Neural progenitor cell (in vitro differentiated cells): ENCODE measurements around the gene PGAM5. TPM values are rescaled to one million over a fixed set of nuclear protein-coding genes. Genes with fewer than 3 reads are reported as not detected.

Source experiments
- DNase-seq: peaks from one replicate; pipeline ENCODE4 v3.0.0-alpha.2; 2016; ENCODE audit warnings: low spot score
- H2AFZ ChIP-seq: fragments of 200-600 bp; sonication (generic); replicated peaks from 2 replicates; pipeline ENCODE4 v1.6.1; 2016; ENCODE audit warnings: antibody characterized with exemption
- H3F3A ChIP-seq: fragments of 200-600 bp; sonication (generic); 2 replicates; pipeline ENCODE4 v1.6.1; 2016; ENCODE audit warnings: antibody characterized with exemption, low read depth
- H3K27ac ChIP-seq: fragments of 200-600 bp; sonication (generic); 2 replicates; pipeline ENCODE4 v1.5.1; 2016; ENCODE audit warnings: mild to moderate bottlenecking
- H3K27me3 ChIP-seq: fragments of 200-600 bp; sonication (generic); 2 replicates; pipeline ENCODE4 v1.6.1; 2016; ENCODE audit warnings: mild to moderate bottlenecking, moderate library complexity
- H3K36me3 ChIP-seq: fragments of 200-600 bp; sonication (generic); 2 replicates; pipeline ENCODE4 v1.5.1; 2016
- H3K4me1 ChIP-seq: fragments of 200-600 bp; sonication (generic); 2 replicates; pipeline ENCODE4 v1.6.1; 2016; ENCODE audit warnings: mixed run types
- H3K4me2 ChIP-seq: fragments of 200-600 bp; sonication (generic); 2 replicates; pipeline ENCODE4 v1.6.1; 2016
- H3K4me3 ChIP-seq: fragments of 200-600 bp; sonication (generic); 2 replicates; pipeline ENCODE4 v1.5.1; 2016
- H3K79me2 ChIP-seq: fragments of 200-600 bp; sonication (generic); 2 replicates; pipeline ENCODE4 v1.6.1; 2016; ENCODE audit warnings: low read depth
- H3K9ac ChIP-seq: fragments of 200-600 bp; sonication (generic); 2 replicates; pipeline ENCODE4 v1.6.1; 2016
- H3K9me3 ChIP-seq: fragments of 200-600 bp; sonication (generic); 2 replicates; pipeline ENCODE4 v1.5.1; 2016; ENCODE audit warnings: low read depth
- H4K20me1 ChIP-seq: fragments of 200-600 bp; sonication (generic); 2 replicates; pipeline ENCODE4 v1.6.1; 2016; ENCODE audit warnings: low read depth
- H3K27ac Mint-ChIP-seq: 3 replicates; pipeline ENCODE4 v1.8.0; 2021; ENCODE audit warnings: mixed read lengths
- H3K27me3 Mint-ChIP-seq: 2 replicates; pipeline ENCODE4 v1.8.0; 2022; ENCODE audit warnings: low read depth, mild to moderate bottlenecking, inconsistent platforms, moderate library complexity, mixed read lengths; ENCODE audit not compliant: insufficient read depth
- H3K36me3 Mint-ChIP-seq: 3 replicates; pipeline ENCODE4 v1.8.0; 2021; ENCODE audit warnings: mixed read lengths
- H3K4me1 Mint-ChIP-seq: 3 replicates; pipeline ENCODE4 v1.8.0; 2021; ENCODE audit warnings: mixed read lengths
- H3K4me3 Mint-ChIP-seq: 3 replicates; pipeline ENCODE4 v1.8.0; 2021; ENCODE audit warnings: mild to moderate bottlenecking, moderate library complexity, mixed read lengths
- H3K9me3 Mint-ChIP-seq: 3 replicates; pipeline ENCODE4 v1.8.0; 2020; ENCODE audit warnings: mixed read lengths
- EZH2 ChIP-seq: fragments of 200-600 bp; sonication (generic); IDR thresholded peaks from 2 replicates; pipeline ENCODE4 v1.6.1; 2017; ENCODE audit warnings: antibody characterized with exemption, mild to moderate bottlenecking, moderate library complexity
- EZH2phosphoT487 ChIP-seq: fragments of 200-600 bp; sonication (generic); IDR thresholded peaks from 2 replicates; pipeline ENCODE4 v1.6.1; 2017; ENCODE audit warnings: antibody characterized with exemption
- total RNA-seq: library from RNA; depleted of rRNA; stranded (reverse); fragments of >200 nt; gene quantifications from 2 replicates; pipeline ENCODE4 v1.2.3, GENCODE V29; 2015; ENCODE audit warnings: low replicate concordance
- TF ChIP-seq, protein P1 (sequence below): fragments of 200-600 bp; sonication (generic); IDR thresholded peaks from 2 replicates; pipeline ENCODE4 v1.5.1; 2017; ENCODE audit warnings: antibody characterized with exemption, mild to moderate bottlenecking

Gene PGAM5
- total RNA-seq, 1 donor from 2014 or later = 41.3 TPM

DNA sequence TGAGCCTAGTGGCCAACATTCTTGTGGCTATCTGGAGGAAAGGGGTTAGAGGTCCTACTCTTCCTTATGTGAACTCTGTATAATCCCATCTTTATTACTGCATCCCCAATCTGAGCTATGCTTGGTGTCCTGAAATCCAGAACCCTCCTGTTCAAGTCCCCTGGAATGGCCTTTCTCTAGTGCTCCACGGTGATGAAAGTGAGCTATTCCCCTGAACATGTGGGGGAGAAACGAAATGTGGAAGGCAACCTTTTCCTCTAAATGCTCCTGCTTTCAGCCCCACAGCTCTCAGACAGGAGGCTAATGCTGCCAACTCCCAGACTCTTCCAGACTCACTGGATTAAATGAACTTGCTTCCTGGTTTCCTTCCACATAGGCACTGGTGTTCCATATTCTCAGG is 2.5 kb upstream of the PGAM5 start:
- H3K27me3 Mint-ChIP-seq = peaks cover 13% of the 10 kb centered on the region

DNA sequence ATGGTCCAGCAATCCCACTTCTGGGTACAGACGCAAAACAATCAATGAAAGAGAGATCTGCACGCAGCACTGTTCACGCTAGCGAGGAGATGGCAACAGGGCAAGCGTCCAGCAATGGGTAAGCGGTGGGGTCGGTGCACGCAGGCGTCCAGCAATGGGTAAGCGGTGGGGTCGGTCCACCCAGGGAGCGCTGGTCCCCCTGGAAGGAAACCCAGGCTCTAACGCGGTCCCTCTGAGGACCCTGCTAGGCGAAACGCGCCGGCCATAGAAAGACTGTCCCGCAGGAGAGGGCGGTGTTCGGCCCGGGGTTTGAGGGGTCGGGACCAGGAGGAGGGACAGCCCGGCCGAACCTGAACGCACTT is 618 bp upstream of the PGAM5 start:
- peaks cover 8% of the 10 kb centered on the region for H3K36me3 Mint-ChIP-seq
- Histone ChIP-seq H3K9me3 (no peaks in the 10 kb centered on the region), H3K4me2 (peak overlapping the region; percentile 83)

More for the DNA sequence above, 2.5 kb upstream of the PGAM5 start:
- peaks cover 23% of the 10 kb centered on the region for H3K79me2 ChIP-seq
- H3K4me1 ChIP-seq = peaks cover 9% of the 10 kb centered on the region
- peaks cover 13% of the 10 kb centered on the region for H3K4me1 Mint-ChIP-seq
- H3K4me2 ChIP-seq = no peak overlapping the region
- peaks cover 19% of the 10 kb centered on the region for H4K20me1 ChIP-seq
- H3F3A ChIP-seq = peaks cover 21% of the 10 kb centered on the region
- no peak overlapping the region for H3K27ac ChIP-seq
- peaks cover 8% of the 10 kb centered on the region for H3K36me3 Mint-ChIP-seq
- H3K9me3 ChIP-seq = no peaks in the 10 kb centered on the region
- H3K27me3 ChIP-seq = no peaks in the 10 kb centered on the region
- H3K27ac Mint-ChIP-seq = no peak overlapping the region
- H3K4me3 ChIP-seq = no peak overlapping the region
- H3K9me3 Mint-ChIP-seq = no peaks in the 10 kb centered on the region
- H3K9ac ChIP-seq = no peak overlapping the region
- H3K36me3 ChIP-seq = no peaks in the 10 kb centered on the region
- DNase-seq = no peak
- H2AFZ ChIP-seq = no peak overlapping the region
- H3K4me3 Mint-ChIP-seq = peak overlapping the region; percentile 31
- TF ChIP-seq EZH2phosphoT487 = no peak
- no peak for TF ChIP-seq EZH2
- TF ChIP-seq, protein P1, sequence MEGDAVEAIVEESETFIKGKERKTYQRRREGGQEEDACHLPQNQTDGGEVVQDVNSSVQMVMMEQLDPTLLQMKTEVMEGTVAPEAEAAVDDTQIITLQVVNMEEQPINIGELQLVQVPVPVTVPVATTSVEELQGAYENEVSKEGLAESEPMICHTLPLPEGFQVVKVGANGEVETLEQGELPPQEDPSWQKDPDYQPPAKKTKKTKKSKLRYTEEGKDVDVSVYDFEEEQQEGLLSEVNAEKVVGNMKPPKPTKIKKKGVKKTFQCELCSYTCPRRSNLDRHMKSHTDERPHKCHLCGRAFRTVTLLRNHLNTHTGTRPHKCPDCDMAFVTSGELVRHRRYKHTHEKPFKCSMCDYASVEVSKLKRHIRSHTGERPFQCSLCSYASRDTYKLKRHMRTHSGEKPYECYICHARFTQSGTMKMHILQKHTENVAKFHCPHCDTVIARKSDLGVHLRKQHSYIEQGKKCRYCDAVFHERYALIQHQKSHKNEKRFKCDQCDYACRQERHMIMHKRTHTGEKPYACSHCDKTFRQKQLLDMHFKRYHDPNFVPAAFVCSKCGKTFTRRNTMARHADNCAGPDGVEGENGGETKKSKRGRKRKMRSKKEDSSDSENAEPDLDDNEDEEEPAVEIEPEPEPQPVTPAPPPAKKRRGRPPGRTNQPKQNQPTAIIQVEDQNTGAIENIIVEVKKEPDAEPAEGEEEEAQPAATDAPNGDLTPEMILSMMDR = no peak

GRCh38 chr12:132711080-132711843 is 620 bp downstream of the PGAM5 start:
- Histone ChIP-seq H3K36me3 (no peaks in the 10 kb centered on the region), H3K27ac (peak overlapping the region; percentile 6), H3K9ac (peak overlapping the region; percentile 75), H3K79me2 (peaks cover 37% of the 10 kb centered on the region), H2AFZ (peak overlapping the region; percentile 68), H3K27me3 (no peaks in the 10 kb centered on the region), H3K4me1 (peaks cover 9% of the 10 kb centered on the region), H3K9me3 (no peaks in the 10 kb centered on the region), H4K20me1 (peaks cover 27% of the 10 kb centered on the region), H3K4me2 (peak overlapping the region; percentile 83), H3F3A (peaks cover 21% of the 10 kb centered on the region), H3K4me3 (peak overlapping the region; percentile 90)
- DNase-seq = peak; percentile 52
- Mint-ChIP-seq H3K27ac (no peak overlapping the region), H3K9me3 (no peaks in the 10 kb centered on the region), H3K27me3 (peaks cover 13% of the 10 kb centered on the region), H3K4me3 (peak overlapping the region; percentile 90), H3K4me1 (peaks cover 11% of the 10 kb centered on the region), H3K36me3 (peaks cover 8% of the 10 kb centered on the region)
- TF ChIP-seq EZH2phosphoT487 = no peak
- TF ChIP-seq, protein P1 = no peak
- no peak for TF ChIP-seq EZH2

More for the DNA sequence above, 618 bp upstream of the PGAM5 start:
- no peaks in the 10 kb centered on the region for H3K9me3 Mint-ChIP-seq
- no peaks in the 10 kb centered on the region for H3K27me3 ChIP-seq
- peaks cover 13% of the 10 kb centered on the region for H3K27me3 Mint-ChIP-seq
- H3K4me3 Mint-ChIP-seq = peak overlapping the region; percentile 93
- peaks cover 27% of the 10 kb centered on the region for H4K20me1 ChIP-seq
- peaks cover 9% of the 10 kb centered on the region for H3K4me1 ChIP-seq
- H3K27ac ChIP-seq = no peak overlapping the region
- peaks cover 37% of the 10 kb centered on the region for H3K79me2 ChIP-seq
- H3K4me3 ChIP-seq = peak overlapping the region; percentile 90
- H3F3A ChIP-seq = peaks cover 21% of the 10 kb centered on the region
- peak; percentile 60 for DNase-seq
- H3K27ac Mint-ChIP-seq = peak overlapping the region; percentile 73
- H2AFZ ChIP-seq = peak overlapping the region; percentile 67
- peaks cover 11% of the 10 kb centered on the region for H3K4me1 Mint-ChIP-seq
- no peak overlapping the region for H3K9ac ChIP-seq
- TF ChIP-seq, protein P1 = no peak
- TF ChIP-seq EZH2 (no peak), EZH2phosphoT487 (no peak)
- no peaks in the 10 kb centered on the region for H3K36me3 ChIP-seq
